ENCODE measurements around the gene CREB1. TPM values are rescaled to one million over a fixed set of nuclear protein-coding genes. Genes with fewer than 3 reads are reported as not detected.

CREB1 gene
- total and polyA plus RNA-seq, 3 donors from 2014 or later: 71.3 to 132 (median 96.5) TPM

DNA sequence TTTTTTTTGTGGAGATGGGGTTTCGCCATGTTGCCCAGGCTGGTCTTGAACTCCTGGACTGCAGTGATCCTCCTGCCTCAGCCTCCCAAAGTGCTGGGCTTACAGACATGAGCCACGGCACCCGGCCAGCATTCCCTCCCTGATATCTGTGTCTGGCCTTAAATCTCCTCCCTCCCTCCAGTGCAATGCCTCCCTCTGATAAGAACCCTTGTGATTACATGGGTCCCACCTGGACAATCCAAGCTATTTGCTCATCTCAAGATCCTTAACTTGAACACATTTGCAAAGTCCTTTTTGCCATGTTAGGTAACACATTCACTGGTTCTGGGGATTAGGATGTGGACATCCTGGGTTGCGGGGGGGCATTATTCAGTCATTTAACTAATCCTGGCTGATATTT is 40.5 kb upstream of the CREB1 start:
- no peak overlapping the region for H3K27ac ChIP-seq
- 85 to 86% methylated on average over 4 of the region's 4 CpGs for WGBS, 2 donors
- no peaks in the 10 kb centered on the region for H3K27me3 ChIP-seq
- H3K36me3 ChIP-seq (ENCODE audit: low read depth, missing control alignments): no peaks in the 10 kb centered on the region
- H3K4me3 ChIP-seq: no peak overlapping the region
- H3K4me1 ChIP-seq: no peaks in the 10 kb centered on the region
- intact Hi-C loops (cut with DNase I; ENCODE audit: low total_unique reads): no loop called here
- no peak for TF ChIP-seq POLR2A (IDR thresholded peaks at IDR 0.05)
- TF ChIP-seq, protein P1, sequence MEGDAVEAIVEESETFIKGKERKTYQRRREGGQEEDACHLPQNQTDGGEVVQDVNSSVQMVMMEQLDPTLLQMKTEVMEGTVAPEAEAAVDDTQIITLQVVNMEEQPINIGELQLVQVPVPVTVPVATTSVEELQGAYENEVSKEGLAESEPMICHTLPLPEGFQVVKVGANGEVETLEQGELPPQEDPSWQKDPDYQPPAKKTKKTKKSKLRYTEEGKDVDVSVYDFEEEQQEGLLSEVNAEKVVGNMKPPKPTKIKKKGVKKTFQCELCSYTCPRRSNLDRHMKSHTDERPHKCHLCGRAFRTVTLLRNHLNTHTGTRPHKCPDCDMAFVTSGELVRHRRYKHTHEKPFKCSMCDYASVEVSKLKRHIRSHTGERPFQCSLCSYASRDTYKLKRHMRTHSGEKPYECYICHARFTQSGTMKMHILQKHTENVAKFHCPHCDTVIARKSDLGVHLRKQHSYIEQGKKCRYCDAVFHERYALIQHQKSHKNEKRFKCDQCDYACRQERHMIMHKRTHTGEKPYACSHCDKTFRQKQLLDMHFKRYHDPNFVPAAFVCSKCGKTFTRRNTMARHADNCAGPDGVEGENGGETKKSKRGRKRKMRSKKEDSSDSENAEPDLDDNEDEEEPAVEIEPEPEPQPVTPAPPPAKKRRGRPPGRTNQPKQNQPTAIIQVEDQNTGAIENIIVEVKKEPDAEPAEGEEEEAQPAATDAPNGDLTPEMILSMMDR (IDR thresholded peaks at IDR 0.05): no peak
- DNase-seq: no peak
- no peaks in the 10 kb centered on the region for H3K9me3 ChIP-seq

DNA sequence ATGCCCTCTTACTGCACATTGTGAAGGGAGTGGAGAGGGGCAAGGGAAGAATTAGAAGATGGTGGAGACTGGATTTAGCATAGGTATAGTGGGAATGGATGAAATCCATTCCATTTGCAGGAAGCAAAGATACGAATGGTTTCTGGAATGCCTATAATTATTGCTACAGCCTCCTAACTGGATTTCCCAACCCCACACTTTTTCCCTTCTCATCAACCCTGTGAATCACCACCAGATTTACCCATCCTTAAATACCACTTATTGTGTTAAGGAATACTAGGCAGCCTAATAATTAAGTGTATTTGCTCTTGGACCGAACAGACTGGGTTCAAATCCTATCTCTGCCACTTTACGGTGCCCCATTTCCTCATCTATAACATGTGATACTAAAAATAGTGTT is 39.3 kb upstream of the CREB1 start:
- TF ChIP-seq POLR2A (IDR thresholded peaks at IDR 0.05): no peak
- TF ChIP-seq, protein P1 (IDR thresholded peaks at IDR 0.05): no peak
- WGBS, 2 donors: 91 to 93% methylated on average over 3 of the region's 3 CpGs
- no peaks in the 10 kb centered on the region for H3K36me3 ChIP-seq (ENCODE audit: low read depth, missing control alignments)

DNA sequence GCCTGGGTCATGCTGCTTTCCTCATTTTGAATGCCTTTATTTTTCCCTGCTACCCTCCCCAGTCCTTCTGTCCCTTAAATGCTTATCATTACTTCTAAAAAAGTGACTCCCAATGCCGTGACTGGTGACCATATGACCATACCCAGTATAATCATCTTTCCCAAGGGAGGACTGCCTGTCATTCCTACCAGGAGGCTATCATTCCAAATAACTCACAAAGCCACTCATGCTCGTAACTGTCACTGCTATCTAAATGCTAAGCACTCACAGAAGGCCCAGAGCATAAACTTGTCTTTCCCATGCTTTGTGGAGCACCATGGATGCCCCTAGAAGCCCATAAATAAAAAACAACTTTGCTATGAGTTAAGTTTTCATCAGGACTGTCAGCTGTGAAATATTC is 38.7 kb upstream of the CREB1 start:
- Histone ChIP-seq H3K27me3 (no peaks in the 10 kb centered on the region), H3K27ac (no peak overlapping the region), H3K9me3 (no peaks in the 10 kb centered on the region), H3K4me1 (no peaks in the 10 kb centered on the region), H3K36me3 (ENCODE audit: low read depth, missing control alignments) (no peaks in the 10 kb centered on the region), H3K4me3 (no peak overlapping the region)
- TF ChIP-seq, protein P1 (IDR thresholded peaks at IDR 0.05): no peak
- TF ChIP-seq POLR2A (IDR thresholded peaks at IDR 0.05): no peak
- intact Hi-C loops (cut with DNase I; ENCODE audit: low total_unique reads): no loop called here
- WGBS, 2 donors: 53 to 57% methylated on average over 2 of the region's 2 CpGs
- no peak for DNase-seq

More for the DNA sequence above, 39.3 kb upstream of the CREB1 start:
- H3K27ac ChIP-seq: no peak overlapping the region
- H3K27me3 ChIP-seq: no peaks in the 10 kb centered on the region
- DNase-seq: no peak
- H3K4me3 ChIP-seq: no peak overlapping the region
- no peaks in the 10 kb centered on the region for H3K4me1 ChIP-seq
- H3K9me3 ChIP-seq: no peaks in the 10 kb centered on the region
- intact Hi-C loops (cut with DNase I; ENCODE audit: low total_unique reads): no loop called here

DNA sequence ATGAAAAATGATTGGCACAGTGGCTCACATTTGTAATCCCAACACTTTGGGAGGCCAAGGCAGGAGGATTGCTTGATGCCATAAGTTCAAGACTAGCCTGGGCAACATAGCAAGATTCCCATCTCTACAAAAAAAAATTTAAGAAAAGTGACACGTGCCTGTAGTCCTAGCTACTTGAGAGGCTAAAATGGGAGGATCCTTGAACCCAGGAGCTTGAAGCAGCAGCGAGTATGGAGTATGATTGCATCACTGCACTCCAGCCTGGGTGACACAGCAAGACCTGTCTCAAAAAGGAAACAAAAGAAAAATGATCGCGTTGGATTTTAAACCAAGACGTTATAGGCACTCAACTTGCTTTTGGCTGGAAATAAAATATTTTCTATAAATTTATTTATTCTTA is 37.8 kb upstream of the CREB1 start:
- 86% methylated on average over 5 of the region's 5 CpGs for WGBS, 2 donors
- TF ChIP-seq POLR2A (IDR thresholded peaks at IDR 0.05): no peak
- TF ChIP-seq, protein P1 (IDR thresholded peaks at IDR 0.05): no peak
- Histone ChIP-seq H3K4me1 (no peaks in the 10 kb centered on the region), H3K27ac (no peak overlapping the region), H3K4me3 (no peak overlapping the region), H3K36me3 (ENCODE audit: low read depth, missing control alignments) (no peaks in the 10 kb centered on the region), H3K27me3 (no peaks in the 10 kb centered on the region), H3K9me3 (no peaks in the 10 kb centered on the region)
- DNase-seq: no peak
- intact Hi-C loops (cut with DNase I; ENCODE audit: low total_unique reads): no loop called here

DNA sequence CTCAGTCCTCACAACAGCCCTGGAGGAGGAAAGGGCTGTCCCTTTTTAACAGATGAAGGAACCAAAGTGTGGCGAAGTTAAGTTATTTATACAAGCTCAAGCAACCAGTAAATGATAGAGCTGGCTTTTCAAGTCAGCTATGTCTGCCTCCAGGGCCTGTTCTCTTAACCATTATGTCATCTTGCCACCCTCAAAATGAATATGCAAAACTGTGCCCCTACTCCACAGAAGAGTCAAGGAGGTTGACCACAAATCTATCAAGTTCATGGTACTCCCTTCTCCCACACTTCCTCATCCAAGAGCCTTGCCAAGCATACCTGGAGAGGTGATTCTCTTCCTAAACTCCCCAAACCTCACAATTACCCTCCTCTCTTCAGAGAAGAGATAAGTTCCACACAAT is 37.3 kb upstream of the CREB1 start:
- WGBS, 2 donors: 68 to 88% methylated on average over 1 of the region's 1 CpG
- intact Hi-C loops (cut with DNase I; ENCODE audit: low total_unique reads): no loop called here
- TF ChIP-seq, protein P1 (IDR thresholded peaks at IDR 0.05): no peak
- TF ChIP-seq POLR2A (IDR thresholded peaks at IDR 0.05): no peak
- no peaks in the 10 kb centered on the region for H3K9me3 ChIP-seq
- no peaks in the 10 kb centered on the region for H3K27me3 ChIP-seq
- no peak overlapping the region for H3K27ac ChIP-seq
- H3K36me3 ChIP-seq (ENCODE audit: low read depth, missing control alignments): no peaks in the 10 kb centered on the region
- DNase-seq: no peak
- H3K4me3 ChIP-seq: no peak overlapping the region
- H3K4me1 ChIP-seq: no peaks in the 10 kb centered on the region
